ENCODE data around the gene SCAI. TPM values are rescaled to one million over a fixed set of nuclear protein-coding genes. Genes with fewer than 3 reads are reported as not detected.

The SCAI gene
- total and polyA plus RNA-seq, 2 donors (not counting 1 experiment from before 2014, with no cell fraction given) = 5.4 to 9.7 TPM

DNA sequence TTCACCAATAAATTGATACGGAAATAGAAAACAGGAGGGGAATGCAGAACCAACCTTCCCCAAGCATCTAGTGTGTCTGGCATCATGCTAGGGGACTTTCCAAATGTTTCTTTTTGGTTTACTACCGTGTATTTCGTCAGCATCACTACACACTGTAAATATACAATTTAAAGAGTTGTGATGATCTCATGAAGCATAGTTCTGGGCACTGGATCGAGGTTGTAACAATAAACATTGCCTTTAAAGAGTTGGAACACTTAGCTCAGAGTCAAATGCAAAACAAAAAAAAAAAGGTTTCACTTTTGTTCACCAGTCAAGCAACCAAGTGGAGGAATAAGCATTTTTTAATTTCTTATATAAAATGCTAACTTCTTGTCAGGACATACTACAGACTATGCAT is 2.9 kb upstream of the SCAI start:
- no peak for TF ChIP-seq EZH2 (IDR thresholded peaks at IDR 0.05; ENCODE audit: low read length, missing control alignments)
- TF ChIP-seq, protein P1, sequence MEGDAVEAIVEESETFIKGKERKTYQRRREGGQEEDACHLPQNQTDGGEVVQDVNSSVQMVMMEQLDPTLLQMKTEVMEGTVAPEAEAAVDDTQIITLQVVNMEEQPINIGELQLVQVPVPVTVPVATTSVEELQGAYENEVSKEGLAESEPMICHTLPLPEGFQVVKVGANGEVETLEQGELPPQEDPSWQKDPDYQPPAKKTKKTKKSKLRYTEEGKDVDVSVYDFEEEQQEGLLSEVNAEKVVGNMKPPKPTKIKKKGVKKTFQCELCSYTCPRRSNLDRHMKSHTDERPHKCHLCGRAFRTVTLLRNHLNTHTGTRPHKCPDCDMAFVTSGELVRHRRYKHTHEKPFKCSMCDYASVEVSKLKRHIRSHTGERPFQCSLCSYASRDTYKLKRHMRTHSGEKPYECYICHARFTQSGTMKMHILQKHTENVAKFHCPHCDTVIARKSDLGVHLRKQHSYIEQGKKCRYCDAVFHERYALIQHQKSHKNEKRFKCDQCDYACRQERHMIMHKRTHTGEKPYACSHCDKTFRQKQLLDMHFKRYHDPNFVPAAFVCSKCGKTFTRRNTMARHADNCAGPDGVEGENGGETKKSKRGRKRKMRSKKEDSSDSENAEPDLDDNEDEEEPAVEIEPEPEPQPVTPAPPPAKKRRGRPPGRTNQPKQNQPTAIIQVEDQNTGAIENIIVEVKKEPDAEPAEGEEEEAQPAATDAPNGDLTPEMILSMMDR (conservative IDR thresholded peaks at IDR 0.05 in 1 of 2, IDR thresholded peaks at IDR 0.05 in 1 of 2; ENCODE audit: low read depth in 1 of 2, low read length in 2 of 2) = no peak
- Histone ChIP-seq H3K27ac (ENCODE audit: insufficient read depth, low read length) (peak overlapping the region; percentile 9), H3K79me2 (ENCODE audit: control insufficient read depth, insufficient read depth, low read length) (peaks cover 2% of the 10 kb centered on the region), H3K4me2 (ENCODE audit: extremely low read depth, insufficient read depth, low read length) (peak overlapping the region; percentile 28), H3K9ac (ENCODE audit: insufficient read depth, low read length) (no peak overlapping the region), H2AFZ (ENCODE audit: low read length) (no peak overlapping the region), H3K4me3 (replicated peaks in 1 of 4; ENCODE audit: control extremely low read depth in 1 of 4, insufficient read depth in 1 of 4, low read depth in 3 of 4, low read length in 4 of 4) (peak overlapping the region in 3 of 4 experiments; percentile 2 to 48 (median 14)), H3K27me3 (ENCODE audit: control insufficient read depth, insufficient read depth, low read length) (no peaks in the 10 kb centered on the region), H3K36me3 (ENCODE audit: control insufficient read depth, insufficient read depth, low read length) (no peaks in the 10 kb centered on the region), H4K20me1 (ENCODE audit: control insufficient read depth, extremely low read depth, insufficient read depth, low read length) (no peaks in the 10 kb centered on the region), H3K4me1 (ENCODE audit: control insufficient read depth, extremely low read depth, insufficient read depth, low read length) (peaks cover 9% of the 10 kb centered on the region), H3K9me3 (ENCODE audit: control insufficient read depth, insufficient read depth, low read depth, low read length) (no peaks in the 10 kb centered on the region)
- peak; percentile 56 to 96 for DNase-seq (ENCODE audit: low read depth in 2 of 2)

GRCh38 chr9:125145425-125145824 is 2.1 kb upstream of the SCAI start:
- H3K4me2 ChIP-seq (ENCODE audit: extremely low read depth, insufficient read depth, low read length) = no peak overlapping the region
- peaks cover 9% of the 10 kb centered on the region for H3K4me1 ChIP-seq (ENCODE audit: control insufficient read depth, extremely low read depth, insufficient read depth, low read length)
- H4K20me1 ChIP-seq (ENCODE audit: control insufficient read depth, extremely low read depth, insufficient read depth, low read length) = no peaks in the 10 kb centered on the region
- no peaks in the 10 kb centered on the region for H3K36me3 ChIP-seq (ENCODE audit: control insufficient read depth, insufficient read depth, low read length)
- no peak overlapping the region for H2AFZ ChIP-seq (ENCODE audit: low read length)
- H3K27me3 ChIP-seq (ENCODE audit: control insufficient read depth, insufficient read depth, low read length) = no peaks in the 10 kb centered on the region
- no peak overlapping the region for H3K4me3 ChIP-seq (replicated peaks in 1 of 4; ENCODE audit: control extremely low read depth in 1 of 4, insufficient read depth in 1 of 4, low read depth in 3 of 4, low read length in 4 of 4)
- DNase-seq (ENCODE audit: low read depth in 2 of 2) = peak in 1 of 2 donors; percentile 52
- no peak overlapping the region for H3K9ac ChIP-seq (ENCODE audit: insufficient read depth, low read length)
- H3K9me3 ChIP-seq (ENCODE audit: control insufficient read depth, insufficient read depth, low read depth, low read length) = no peaks in the 10 kb centered on the region
- TF ChIP-seq, protein P1 (conservative IDR thresholded peaks at IDR 0.05 in 1 of 2, IDR thresholded peaks at IDR 0.05 in 1 of 2; ENCODE audit: low read depth in 1 of 2, low read length in 2 of 2) = no peak
- no peak for TF ChIP-seq EZH2 (IDR thresholded peaks at IDR 0.05; ENCODE audit: low read length, missing control alignments)
- peaks cover 2% of the 10 kb centered on the region for H3K79me2 ChIP-seq (ENCODE audit: control insufficient read depth, insufficient read depth, low read length)
- H3K27ac ChIP-seq (ENCODE audit: insufficient read depth, low read length) = no peak overlapping the region

DNA sequence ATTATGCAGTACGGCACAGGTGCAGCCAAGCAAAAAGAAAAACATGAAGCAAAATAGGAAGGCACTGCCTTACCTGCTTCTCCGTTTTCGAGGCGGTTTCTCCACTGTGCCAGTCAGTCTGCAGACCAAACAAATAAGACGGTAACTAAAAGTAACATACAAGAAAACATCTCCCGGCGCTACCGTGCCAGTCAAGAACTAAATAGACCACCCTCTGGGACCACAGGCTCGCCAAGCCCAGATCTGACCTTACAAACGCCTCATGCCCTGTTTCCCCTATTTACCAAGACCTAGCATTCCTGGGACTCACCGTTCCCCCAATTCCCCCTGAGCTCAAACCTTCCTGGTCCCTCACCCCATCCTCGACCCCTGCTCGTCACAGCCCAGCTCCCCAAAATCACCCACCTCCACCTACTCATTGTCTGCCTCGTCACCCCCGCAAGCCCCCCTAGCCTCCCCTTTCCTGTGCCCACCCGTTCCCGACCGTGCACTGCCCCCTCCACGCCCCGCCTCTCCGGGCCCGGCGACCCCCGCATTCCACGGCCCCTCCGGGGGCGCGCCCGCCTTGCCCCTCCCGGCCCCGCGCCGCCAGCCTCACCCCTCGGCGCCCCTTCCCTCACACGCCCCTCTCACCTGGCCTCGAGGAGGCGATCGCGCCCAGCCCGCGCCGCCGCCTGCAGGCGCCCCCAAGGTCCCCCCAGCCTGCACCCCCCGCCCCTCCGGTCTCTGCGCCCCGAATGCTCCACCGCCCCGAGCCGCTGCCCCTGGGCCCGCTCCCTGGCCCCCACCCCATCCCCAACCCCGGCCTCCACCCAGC is 560 bp downstream of the SCAI start:
- Histone ChIP-seq H3K36me3 (ENCODE audit: control insufficient read depth, insufficient read depth, low read length) (no peaks in the 10 kb centered on the region), H3K27me3 (ENCODE audit: control insufficient read depth, insufficient read depth, low read length) (no peaks in the 10 kb centered on the region), H2AFZ (ENCODE audit: low read length) (no peak overlapping the region), H3K79me2 (ENCODE audit: control insufficient read depth, insufficient read depth, low read length) (peaks cover 2% of the 10 kb centered on the region), H4K20me1 (ENCODE audit: control insufficient read depth, extremely low read depth, insufficient read depth, low read length) (no peaks in the 10 kb centered on the region), H3K9me3 (ENCODE audit: control insufficient read depth, insufficient read depth, low read depth, low read length) (no peaks in the 10 kb centered on the region), H3K27ac (ENCODE audit: insufficient read depth, low read length) (no peak overlapping the region), H3K9ac (ENCODE audit: insufficient read depth, low read length) (peak overlapping the region; percentile 41), H3K4me3 (replicated peaks in 1 of 4; ENCODE audit: control extremely low read depth in 1 of 4, insufficient read depth in 1 of 4, low read depth in 3 of 4, low read length in 4 of 4) (peak overlapping the region; percentile 23 to 75 (median 50)), H3K4me1 (ENCODE audit: control insufficient read depth, extremely low read depth, insufficient read depth, low read length) (peaks cover 9% of the 10 kb centered on the region), H3K4me2 (ENCODE audit: extremely low read depth, insufficient read depth, low read length) (peak overlapping the region; percentile 88)
- DNase-seq (ENCODE audit: low read depth in 2 of 2) = no peak
- TF ChIP-seq EZH2 (IDR thresholded peaks at IDR 0.05; ENCODE audit: low read length, missing control alignments) = no peak
- TF ChIP-seq, protein P1 (conservative IDR thresholded peaks at IDR 0.05 in 1 of 2, IDR thresholded peaks at IDR 0.05 in 1 of 2; ENCODE audit: low read depth in 1 of 2, low read length in 2 of 2) = no peak
